GM06990 (cell line): ENCODE measurements around the gene PAX2.
"Not testable (repeated sequence)": the region's sequence is repeated elsewhere in the genome, so short reads cannot be mapped to it uniquely, and the experiment has no call there.

Experiments used
- DNase-seq: peaks from one replicate; pipeline ENCODE4 v3.0.0-alpha.2; 2011; ENCODE audit not compliant: insufficient read length; ENCODE audit errors: extremely low read depth
- H3K27me3 ChIP-seq: replicated peaks from 2 replicates; pipeline ENCODE4 v1.6.0; 2011; ENCODE audit warnings: low read length; ENCODE audit not compliant: control insufficient read depth, insufficient read depth
- H3K36me3 ChIP-seq: 2 replicates; pipeline ENCODE4 v1.5.1; 2011; ENCODE audit warnings: low read length; ENCODE audit not compliant: control insufficient read depth, insufficient read depth
- H3K4me3 ChIP-seq: replicated peaks from 2 replicates; pipeline ENCODE4 v1.5.1; 2011; ENCODE audit warnings: low read depth, mild to moderate bottlenecking, control low read depth, low read length
- TF ChIP-seq, protein P1 (sequence below): IDR thresholded peaks from 2 replicates; pipeline ENCODE4 v1.5.1; 2011; ENCODE audit warnings: low read length, control low read depth, mild to moderate bottlenecking, inconsistent platforms; ENCODE audit not compliant: insufficient read depth, poor library complexity, severe bottlenecking

The PAX2 gene

DNA sequence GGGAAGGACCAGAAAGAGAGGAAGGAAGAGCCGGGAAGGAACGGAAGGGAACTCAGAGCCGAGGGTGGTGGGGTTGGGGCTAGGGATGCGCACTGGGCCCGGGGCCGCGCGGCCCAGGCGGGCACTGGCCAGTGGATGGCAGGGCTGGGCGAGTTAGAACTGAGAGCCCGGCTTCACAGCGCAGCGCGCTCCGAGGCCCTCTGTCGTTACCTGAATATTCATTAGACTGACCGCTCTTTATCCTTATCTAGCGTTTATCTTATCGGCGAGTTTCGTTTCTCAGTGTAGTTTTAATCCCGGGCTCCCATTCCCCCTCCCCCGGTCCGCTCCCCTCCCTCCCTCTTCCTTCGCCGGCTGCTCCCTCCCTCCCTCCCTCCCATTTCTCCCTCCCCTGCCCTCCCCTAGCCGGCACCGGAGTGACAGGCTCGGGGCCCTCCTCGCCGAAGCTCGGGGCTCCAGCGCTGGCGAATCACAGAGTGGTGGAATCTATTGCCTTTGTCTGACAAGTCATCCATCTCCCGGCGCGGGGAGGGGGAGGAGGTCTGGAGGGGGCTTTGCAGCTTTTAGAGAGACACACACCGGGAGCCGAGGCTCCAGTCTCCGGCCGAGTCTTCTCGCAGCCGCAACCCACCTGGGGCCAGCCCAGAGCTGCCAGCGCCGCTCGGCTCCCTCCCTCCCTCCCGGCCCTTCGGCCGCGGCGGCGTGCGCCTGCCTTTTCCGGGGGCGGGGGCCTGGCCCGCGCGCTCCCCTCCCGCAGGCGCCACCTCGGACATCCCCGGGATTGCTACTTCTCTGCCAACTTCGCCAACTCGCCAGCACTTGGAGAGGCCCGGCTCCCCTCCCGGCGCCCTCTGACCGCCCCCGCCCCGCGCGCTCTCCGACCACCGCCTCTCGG lies at the start of gene PAX2:
Gene PAX2 (plus strand): TSS at position 596 of the 895 bp plus-strand sequence. CDS start 679 bp downstream, outside the sequence.
- Histone ChIP-seq H3K27me3 (peaks cover 4% of the 10 kb centered on the region), H3K4me3 (no peak within 1 kb of the TSS), H3K36me3 (no peaks in the 10 kb centered on the region)
- no peak for DNase-seq
- TF ChIP-seq, protein P1, sequence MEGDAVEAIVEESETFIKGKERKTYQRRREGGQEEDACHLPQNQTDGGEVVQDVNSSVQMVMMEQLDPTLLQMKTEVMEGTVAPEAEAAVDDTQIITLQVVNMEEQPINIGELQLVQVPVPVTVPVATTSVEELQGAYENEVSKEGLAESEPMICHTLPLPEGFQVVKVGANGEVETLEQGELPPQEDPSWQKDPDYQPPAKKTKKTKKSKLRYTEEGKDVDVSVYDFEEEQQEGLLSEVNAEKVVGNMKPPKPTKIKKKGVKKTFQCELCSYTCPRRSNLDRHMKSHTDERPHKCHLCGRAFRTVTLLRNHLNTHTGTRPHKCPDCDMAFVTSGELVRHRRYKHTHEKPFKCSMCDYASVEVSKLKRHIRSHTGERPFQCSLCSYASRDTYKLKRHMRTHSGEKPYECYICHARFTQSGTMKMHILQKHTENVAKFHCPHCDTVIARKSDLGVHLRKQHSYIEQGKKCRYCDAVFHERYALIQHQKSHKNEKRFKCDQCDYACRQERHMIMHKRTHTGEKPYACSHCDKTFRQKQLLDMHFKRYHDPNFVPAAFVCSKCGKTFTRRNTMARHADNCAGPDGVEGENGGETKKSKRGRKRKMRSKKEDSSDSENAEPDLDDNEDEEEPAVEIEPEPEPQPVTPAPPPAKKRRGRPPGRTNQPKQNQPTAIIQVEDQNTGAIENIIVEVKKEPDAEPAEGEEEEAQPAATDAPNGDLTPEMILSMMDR, result no peak

- peak; percentile 54 for DNase-seq
- TF ChIP-seq, protein P1, result no peak
- Histone ChIP-seq H3K36me3 (no peaks in the 10 kb centered on the region), H3K27me3 (no peaks in the 10 kb centered on the region; the same call in none of the 2 replicates), H3K4me3 (no peak overlapping the region)
Observed at GRCh38 chr10:100696477-100696901, 48.9 kb upstream of the PAX2 start.

DNA sequence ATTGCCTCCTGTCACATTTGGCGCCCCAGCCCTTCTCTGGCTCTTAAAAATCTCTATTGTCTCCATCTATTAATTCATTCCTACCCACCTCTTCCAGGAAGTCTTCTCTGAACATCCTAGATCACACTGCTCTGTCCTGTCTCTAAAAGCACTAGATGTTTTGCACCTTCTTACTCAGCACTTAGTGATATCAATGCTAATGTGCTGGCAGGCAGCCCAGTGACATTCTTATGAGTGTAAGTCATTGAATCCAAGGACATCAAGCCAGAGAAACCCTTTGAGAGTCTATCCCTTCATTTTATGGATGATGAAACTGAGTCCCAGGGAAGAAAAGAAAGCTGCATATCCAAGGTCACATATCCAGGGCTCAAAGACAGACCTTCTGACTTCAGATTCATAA lies 48.3 kb upstream of the PAX2 start:
- DNase-seq, result no peak
- Histone ChIP-seq H3K27me3 (no peaks in the 10 kb centered on the region; the same call in none of the 2 replicates), H3K4me3 (no peak overlapping the region), H3K36me3 (no peaks in the 10 kb centered on the region)
- TF ChIP-seq, protein P1, result no peak

GRCh38 chr10:100697631-100698030 lies 47.8 kb upstream of the PAX2 start:
- Histone ChIP-seq H3K27me3 (no peaks in the 10 kb centered on the region; the same call in none of the 2 replicates), H3K36me3 (no peaks in the 10 kb centered on the region), H3K4me3 (no peak overlapping the region)
- DNase-seq, result no peak
- TF ChIP-seq, protein P1, result no peak

- not testable (repeated sequence) for DNase-seq, H3K4me3 ChIP-seq, H3K27me3 ChIP-seq, H3K36me3 ChIP-seq
Observed at GRCh38 chr10:100701704-100702103, 43.7 kb upstream of the PAX2 start.

DNA sequence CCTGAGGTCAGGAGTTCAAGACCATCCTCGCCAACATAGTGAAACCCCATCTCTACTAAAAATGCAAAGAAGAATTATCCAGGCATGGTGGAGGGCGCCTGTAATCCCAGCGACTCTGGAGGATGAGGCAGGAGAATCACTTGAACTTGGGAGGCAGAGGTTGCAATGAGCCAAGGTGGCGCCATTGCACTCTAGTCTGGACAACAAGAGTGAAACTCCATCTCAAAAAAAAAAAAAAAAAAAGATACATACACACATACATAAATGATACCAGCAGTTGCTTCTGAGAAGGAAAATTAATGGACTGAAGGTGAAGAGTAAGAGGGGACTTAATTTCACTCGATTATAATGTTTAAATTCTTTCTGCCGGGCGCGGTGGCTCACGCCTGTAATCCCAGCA lies 40.2 kb upstream of the PAX2 start:
- TF ChIP-seq, protein P1, result peak; percentile 9
- no peak overlapping the region for H3K4me3 ChIP-seq
- DNase-seq, result no peak
- H3K27me3 ChIP-seq, result no peaks in the 10 kb centered on the region; the same call in 1 of the 2 replicates
- H3K36me3 ChIP-seq, result no peaks in the 10 kb centered on the region
